Measurements from ENCODE around the gene NR4A3. TPM values are rescaled to one million over a fixed set of nuclear protein-coding genes. Genes with fewer than 3 reads are reported as not detected.
A peak's percentile ranks its signal among the peaks of the same experiment; 100 is the strongest.

NR4A3 gene
- total RNA-seq, 1 experiment from 2014 or later, result 0.45 TPM

GRCh38 chr9:99819123-99819855 lies 2.4 kb upstream of the NR4A3 start:
- DNase-seq, result peak; percentile 91
- Histone ChIP-seq H3K27ac (ENCODE audit: low read length) (peak overlapping the region; percentile 83), H3K9ac (ENCODE audit: low read length) (peak overlapping the region; percentile 91), H3K27me3 (ENCODE audit: low read length) (no peaks in the 10 kb centered on the region), H3K9me3 (ENCODE audit: low read length) (no peaks in the 10 kb centered on the region), H3K36me3 (ENCODE audit: insufficient read depth, low read length) (no peaks in the 10 kb centered on the region), H4K20me1 (ENCODE audit: insufficient read depth, low read depth, low read length) (no peaks in the 10 kb centered on the region), H3K9me2 (replicated peaks; ENCODE audit: insufficient read depth, low read length) (no peaks in the 10 kb centered on the region), H2AFZ (ENCODE audit: low read length) (peak overlapping the region; percentile 91), H3K4me3 (ENCODE audit: low read length) (peak overlapping the region; percentile 79), H3K79me2 (ENCODE audit: low read length) (no peaks in the 10 kb centered on the region), H3K4me1 (ENCODE audit: low read length) (peaks cover 25% of the 10 kb centered on the region), H3K4me2 (ENCODE audit: low read depth, low read length, poor library complexity, severe bottlenecking) (peak overlapping the region; percentile 89)

GRCh38 chr9:99819856-99820684 lies 1.6 kb upstream of the NR4A3 start:
- Histone ChIP-seq H3K4me1 (ENCODE audit: low read length) (peaks cover 27% of the 10 kb centered on the region), H2AFZ (ENCODE audit: low read length) (peak overlapping the region; percentile 91), H3K27me3 (ENCODE audit: low read length) (no peaks in the 10 kb centered on the region), H4K20me1 (ENCODE audit: insufficient read depth, low read depth, low read length) (no peaks in the 10 kb centered on the region), H3K9me2 (replicated peaks; ENCODE audit: insufficient read depth, low read length) (no peaks in the 10 kb centered on the region), H3K9ac (ENCODE audit: low read length) (peak overlapping the region; percentile 91), H3K4me2 (ENCODE audit: low read depth, low read length, poor library complexity, severe bottlenecking) (peak overlapping the region; percentile 90), H3K79me2 (ENCODE audit: low read length) (no peaks in the 10 kb centered on the region), H3K4me3 (ENCODE audit: low read length) (peak overlapping the region; percentile 79), H3K27ac (ENCODE audit: low read length) (peak overlapping the region; percentile 83), H3K36me3 (ENCODE audit: insufficient read depth, low read length) (no peaks in the 10 kb centered on the region), H3K9me3 (ENCODE audit: low read length) (no peaks in the 10 kb centered on the region)
- peak; percentile 96 for DNase-seq

- Histone ChIP-seq H2AFZ (ENCODE audit: low read length) (peak overlapping the region; percentile 79), H3K27ac (ENCODE audit: low read length) (peak overlapping the region; percentile 75), H3K4me1 (ENCODE audit: low read length) (peaks cover 27% of the 10 kb centered on the region), H4K20me1 (ENCODE audit: insufficient read depth, low read depth, low read length) (no peaks in the 10 kb centered on the region), H3K27me3 (ENCODE audit: low read length) (no peaks in the 10 kb centered on the region), H3K4me2 (ENCODE audit: low read depth, low read length, poor library complexity, severe bottlenecking) (peak overlapping the region; percentile 90), H3K36me3 (ENCODE audit: insufficient read depth, low read length) (no peaks in the 10 kb centered on the region), H3K4me3 (ENCODE audit: low read length) (peak overlapping the region; percentile 79), H3K9me3 (ENCODE audit: low read length) (no peaks in the 10 kb centered on the region), H3K9me2 (replicated peaks; ENCODE audit: insufficient read depth, low read length) (no peaks in the 10 kb centered on the region), H3K9ac (ENCODE audit: low read length) (peak overlapping the region; percentile 73), H3K79me2 (ENCODE audit: low read length) (no peaks in the 10 kb centered on the region)
- DNase-seq, result peak; percentile 84
Measured at GRCh38 chr9:99820685-99821395, 845 bp upstream of the NR4A3 start.

- Histone ChIP-seq H3K9me2 (replicated peaks; ENCODE audit: insufficient read depth, low read length) (no peaks in the 10 kb centered on the region), H3K27me3 (ENCODE audit: low read length) (no peaks in the 10 kb centered on the region), H3K9me3 (ENCODE audit: low read length) (no peaks in the 10 kb centered on the region), H3K9ac (ENCODE audit: low read length) (peak overlapping the region; percentile 73), H4K20me1 (ENCODE audit: insufficient read depth, low read depth, low read length) (no peaks in the 10 kb centered on the region), H3K27ac (ENCODE audit: low read length) (no peak overlapping the region), H3K36me3 (ENCODE audit: insufficient read depth, low read length) (no peaks in the 10 kb centered on the region), H3K4me2 (ENCODE audit: low read depth, low read length, poor library complexity, severe bottlenecking) (peak overlapping the region; percentile 90), H3K79me2 (ENCODE audit: low read length) (no peaks in the 10 kb centered on the region), H3K4me3 (ENCODE audit: low read length) (peak overlapping the region; percentile 79), H2AFZ (ENCODE audit: low read length) (peak overlapping the region; percentile 79), H3K4me1 (ENCODE audit: low read length) (peaks cover 27% of the 10 kb centered on the region)
- peak; percentile 78 for DNase-seq
Measured at GRCh38 chr9:99822109-99822805, 572 bp downstream of the NR4A3 start.

GRCh38 chr9:99822806-99823591 lies 1.3 kb downstream of the NR4A3 start:
- H3K27me3 ChIP-seq (ENCODE audit: low read length), result no peaks in the 10 kb centered on the region

GRCh38 chr9:99823681-99824377 lies 2.1 kb downstream of the NR4A3 start:
- peak; percentile 53 for DNase-seq
- Histone ChIP-seq H3K9me2 (replicated peaks; ENCODE audit: insufficient read depth, low read length) (no peaks in the 10 kb centered on the region), H3K4me2 (ENCODE audit: low read depth, low read length, poor library complexity, severe bottlenecking) (peak overlapping the region; percentile 90), H3K9ac (ENCODE audit: low read length) (peak overlapping the region; percentile 73), H3K9me3 (ENCODE audit: low read length) (no peaks in the 10 kb centered on the region), H3K79me2 (ENCODE audit: low read length) (no peaks in the 10 kb centered on the region), H3K27me3 (ENCODE audit: low read length) (no peaks in the 10 kb centered on the region), H3K27ac (ENCODE audit: low read length) (no peak overlapping the region), H3K4me1 (ENCODE audit: low read length) (peaks cover 21% of the 10 kb centered on the region), H3K4me3 (ENCODE audit: low read length) (peak overlapping the region; percentile 79), H2AFZ (ENCODE audit: low read length) (peak overlapping the region; percentile 63; the same call in 1 of the 2 replicates), H3K36me3 (ENCODE audit: insufficient read depth, low read length) (no peaks in the 10 kb centered on the region), H4K20me1 (ENCODE audit: insufficient read depth, low read depth, low read length) (no peaks in the 10 kb centered on the region)

More at GRCh38 chr9:99822806-99823591, 1.3 kb downstream of the NR4A3 start:
- peak; percentile 43 for DNase-seq
- Histone ChIP-seq H3K9me3 (ENCODE audit: low read length) (no peaks in the 10 kb centered on the region), H4K20me1 (ENCODE audit: insufficient read depth, low read depth, low read length) (no peaks in the 10 kb centered on the region), H3K4me3 (ENCODE audit: low read length) (peak overlapping the region; percentile 79), H3K27ac (ENCODE audit: low read length) (no peak overlapping the region), H3K36me3 (ENCODE audit: insufficient read depth, low read length) (no peaks in the 10 kb centered on the region), H3K9ac (ENCODE audit: low read length) (peak overlapping the region; percentile 73), H3K79me2 (ENCODE audit: low read length) (no peaks in the 10 kb centered on the region), H3K9me2 (replicated peaks; ENCODE audit: insufficient read depth, low read length) (no peaks in the 10 kb centered on the region), H3K4me1 (ENCODE audit: low read length) (peaks cover 27% of the 10 kb centered on the region), H3K4me2 (ENCODE audit: low read depth, low read length, poor library complexity, severe bottlenecking) (peak overlapping the region; percentile 90), H2AFZ (ENCODE audit: low read length) (peak overlapping the region; percentile 79)
